Stomach (tissue), 9 donors: ENCODE measurements around the gene ADAM8. TPM values are rescaled to one million over a fixed set of nuclear protein-coding genes. Genes with fewer than 3 reads are reported as not detected.

Source experiments
- DNase-seq, 2 donors: peaks; one replicate each; pipeline versions ENCODE4 v3.0.0 to v3.0.0-alpha.2; 2013 to 2019
- H3K27ac ChIP-seq, 5 donors: fragments of 200-600 bp in 4 of 5; sonication (generic) in 4 of 5; one replicate each; pipeline ENCODE4 v1.5.1; 2013 to 2019; ENCODE audit warnings: mild to moderate bottlenecking in 1 of 5, moderate library complexity in 1 of 5
- H3K27me3 ChIP-seq, 3 donors: fragments of 200-600 bp; sonication (generic); one replicate each; pipeline ENCODE4 v1.5.1; 2017 to 2019; ENCODE audit warnings: mixed run types in 1 of 3
- H3K36me3 ChIP-seq, 4 donors: fragments of 200-600 bp; sonication (generic); 1 replicate in 3 of 4; 2 replicates in 1 of 4; pipeline ENCODE4 v1.5.1; 2016 to 2019
- H3K4me1 ChIP-seq, 4 donors: fragments of 200-600 bp; sonication (generic); one replicate each; pipeline ENCODE4 v1.5.1; 2016 to 2019
- H3K4me3 ChIP-seq, 4 donors: fragments of 200-600 bp; sonication (generic) in 3 of 4; one replicate each; pipeline ENCODE4 v1.5.1; 2016 to 2019; ENCODE audit warnings: mild to moderate bottlenecking in 1 of 4
- H3K9me3 ChIP-seq, 4 donors: fragments of 200-600 bp; sonication (generic); one replicate each; pipeline ENCODE4 v1.5.1; 2016 to 2019
- EP300 ChIP-seq: sonication (generic); formaldehyde crosslinking; IDR thresholded peaks from one replicate; pipeline ENCODE4 v1.6.1; 2017; ENCODE audit warnings: antibody characterized with exemption
- POLR2A ChIP-seq, 4 donors: fragments of 450-650 bp; IDR thresholded peaks; one replicate each; pipeline ENCODE4 v1.6.1; 2016; ENCODE audit warnings: antibody characterized with exemption in 4 of 4, control low read depth in 2 of 4, mild to moderate bottlenecking in 1 of 4, moderate library complexity in 1 of 4
- POLR2AphosphoS5 ChIP-seq, 3 donors: sonication (generic); formaldehyde crosslinking; IDR thresholded peaks; one replicate each; pipeline ENCODE4 v1.6.1; 2016; ENCODE audit warnings: antibody characterized with exemption in 3 of 3
- WGBS, 5 donors: extraction: QIAGEN DNeasy Blood & Tissue Kit in 3 of 5; methylation state at CpG; one replicate each; pipeline versions ENCODE4 v1.1.5 to v1.1.7; 2013 to 2018; 5-methylcytosine and 5-hydroxymethylcytosine counted together
- intact Hi-C: fragments of 100-400 bp; cut with DNase I; formaldehyde crosslinking; loops from one replicate; pipeline ENCODE4 v1.15.1; 2023; ENCODE audit warnings: low total_unique reads
- polyA plus RNA-seq, 3 donors: library from polyadenylated mRNA; stranded (reverse); fragments of 200-250 nt; gene quantifications; one replicate each; pipeline ENCODE4 v1.2.3, GENCODE V29; 2013
- total RNA-seq, 5 donors: library from RNA; depleted of rRNA; stranded (reverse); fragments of >200 nt; gene quantifications; one replicate each; pipeline versions ENCODE4 v1.1.0 to v1.2.3, GENCODE V29; 2014 to 2016
- TF ChIP-seq, protein P1 (sequence below), 7 experiments: fragments of 450-650 bp in 4 of 7; fragments of 200-600 bp in 3 of 7; sonication (generic) in 3 of 7; IDR thresholded peaks; one replicate each; pipeline ENCODE4 v1.5.1; 2016 to 2019; ENCODE audit warnings: antibody characterized with exemption in 7 of 7, control low read depth in 2 of 7, mild to moderate bottlenecking in 1 of 7
- donor health status: healthy with polysubstance abuse.
- donor health status: Bipolar disorder and iron deficiency.
- donor health status: healthy.

Gene ADAM8
- total and polyA plus RNA-seq, 8 donors = 1.8 to 50.8 (median 4.4) TPM; not detected in 1

DNA sequence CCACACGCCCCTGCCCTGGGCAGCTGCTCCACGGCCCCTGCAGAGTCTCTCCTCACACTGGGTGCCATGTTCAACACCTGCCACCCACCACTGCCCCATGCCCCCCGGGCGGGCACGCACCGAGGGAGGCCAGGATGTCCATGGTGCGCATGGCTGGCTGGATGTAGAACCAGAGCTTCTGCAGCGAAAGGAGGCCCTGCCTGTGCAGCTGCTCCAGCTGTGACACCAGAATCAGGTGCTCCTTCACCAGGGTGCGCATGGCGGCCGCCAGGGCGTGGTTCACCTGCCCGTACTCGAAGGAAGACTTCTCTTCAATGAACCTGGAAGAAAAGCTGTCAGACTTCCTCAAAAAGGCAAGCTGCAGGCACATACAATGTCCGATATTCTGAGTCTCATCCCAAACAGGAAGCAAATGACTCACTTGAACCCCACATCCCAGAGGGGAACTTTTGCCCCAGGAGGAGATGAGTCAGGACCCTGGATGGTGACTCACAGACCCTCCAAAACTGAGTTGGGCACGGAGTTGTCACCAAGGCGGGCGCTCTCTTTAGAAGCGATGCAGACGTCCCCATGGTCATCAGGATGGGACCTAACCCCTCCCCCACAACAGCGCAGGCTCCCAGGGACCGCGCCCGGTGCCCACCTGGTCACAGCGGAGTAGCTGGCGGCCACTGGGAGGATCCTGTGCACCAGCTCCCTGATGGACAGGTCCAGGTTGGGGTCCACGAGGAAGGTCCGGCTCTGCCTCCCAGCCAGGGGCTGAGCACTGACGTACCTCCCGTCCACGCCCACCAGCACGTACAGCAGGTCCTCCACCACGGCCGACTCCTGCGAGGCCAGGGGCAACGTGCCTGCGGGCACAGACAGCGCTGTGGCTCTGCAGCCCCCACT, 16.5 kb upstream of the ADAM8 start:
- TF ChIP-seq POLR2AphosphoS5 (IDR thresholded peaks at IDR 0.05) = no peak
- TF ChIP-seq EP300 = no peak
- TF ChIP-seq, protein P1, sequence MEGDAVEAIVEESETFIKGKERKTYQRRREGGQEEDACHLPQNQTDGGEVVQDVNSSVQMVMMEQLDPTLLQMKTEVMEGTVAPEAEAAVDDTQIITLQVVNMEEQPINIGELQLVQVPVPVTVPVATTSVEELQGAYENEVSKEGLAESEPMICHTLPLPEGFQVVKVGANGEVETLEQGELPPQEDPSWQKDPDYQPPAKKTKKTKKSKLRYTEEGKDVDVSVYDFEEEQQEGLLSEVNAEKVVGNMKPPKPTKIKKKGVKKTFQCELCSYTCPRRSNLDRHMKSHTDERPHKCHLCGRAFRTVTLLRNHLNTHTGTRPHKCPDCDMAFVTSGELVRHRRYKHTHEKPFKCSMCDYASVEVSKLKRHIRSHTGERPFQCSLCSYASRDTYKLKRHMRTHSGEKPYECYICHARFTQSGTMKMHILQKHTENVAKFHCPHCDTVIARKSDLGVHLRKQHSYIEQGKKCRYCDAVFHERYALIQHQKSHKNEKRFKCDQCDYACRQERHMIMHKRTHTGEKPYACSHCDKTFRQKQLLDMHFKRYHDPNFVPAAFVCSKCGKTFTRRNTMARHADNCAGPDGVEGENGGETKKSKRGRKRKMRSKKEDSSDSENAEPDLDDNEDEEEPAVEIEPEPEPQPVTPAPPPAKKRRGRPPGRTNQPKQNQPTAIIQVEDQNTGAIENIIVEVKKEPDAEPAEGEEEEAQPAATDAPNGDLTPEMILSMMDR (IDR thresholded peaks at IDR 0.05) = no peak
- no peak for TF ChIP-seq POLR2A (IDR thresholded peaks at IDR 0.05)
- Histone ChIP-seq H3K36me3 (peaks cover 84 to 90% (median 90%) of the 10 kb centered on the region in 4 donors), H3K4me1 (peaks cover 0 to 15% (median 0%) of the 10 kb centered on the region in 4 donors), H3K9me3 (no peaks in the 10 kb centered on the region), H3K27me3 (no peaks in the 10 kb centered on the region), H3K27ac (peak overlapping the region in 2 of 5 donors; percentile 15 to 35), H3K4me3 (no peak overlapping the region)
- WGBS, 5 donors = 87 to 93% (median 90%) methylated on average over 23 to 38 of the region's 38 CpGs
- intact Hi-C loops = no loop called here
- no peak for DNase-seq

DNA sequence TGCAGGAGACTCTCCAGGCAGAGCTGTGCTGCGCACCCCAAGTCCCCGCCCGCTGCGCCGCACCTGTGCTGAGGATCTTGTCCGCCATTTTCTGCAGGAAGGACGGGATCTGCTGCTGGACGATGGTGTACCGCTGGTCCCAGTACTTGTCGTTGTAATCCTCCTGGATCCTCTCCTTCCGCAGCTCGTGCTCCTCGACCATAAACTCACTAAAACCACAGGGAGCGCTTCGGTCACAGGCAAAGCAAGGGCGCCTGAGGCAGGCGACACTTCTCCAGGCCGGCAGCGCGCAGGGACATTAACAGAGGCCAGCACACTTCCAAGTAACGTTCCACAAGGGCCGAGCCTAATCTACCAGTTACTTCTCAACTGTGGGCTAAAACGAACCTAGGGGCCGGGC, 13.1 kb upstream of the ADAM8 start:
- TF ChIP-seq POLR2AphosphoS5 (IDR thresholded peaks at IDR 0.05) = no peak
- no peak for TF ChIP-seq POLR2A (IDR thresholded peaks at IDR 0.05)
- TF ChIP-seq EP300 = no peak
- no peaks in the 10 kb centered on the region for H3K9me3 ChIP-seq
- DNase-seq = no peak
- H3K36me3 ChIP-seq = peaks cover 81 to 90% (median 90%) of the 10 kb centered on the region in 4 donors
- whole genome bisulfite sequencing, 5 donors = 94 to 98% (median 96%) methylated on average over 22 to 24 of the region's 24 CpGs
- no peak overlapping the region for H3K4me3 ChIP-seq
- H3K27me3 ChIP-seq = no peaks in the 10 kb centered on the region
- no peak overlapping the region for H3K27ac ChIP-seq
- peaks cover 0 to 15% (median 0%) of the 10 kb centered on the region in 4 donors for H3K4me1 ChIP-seq
- intact Hi-C loops = no loop called here

DNA sequence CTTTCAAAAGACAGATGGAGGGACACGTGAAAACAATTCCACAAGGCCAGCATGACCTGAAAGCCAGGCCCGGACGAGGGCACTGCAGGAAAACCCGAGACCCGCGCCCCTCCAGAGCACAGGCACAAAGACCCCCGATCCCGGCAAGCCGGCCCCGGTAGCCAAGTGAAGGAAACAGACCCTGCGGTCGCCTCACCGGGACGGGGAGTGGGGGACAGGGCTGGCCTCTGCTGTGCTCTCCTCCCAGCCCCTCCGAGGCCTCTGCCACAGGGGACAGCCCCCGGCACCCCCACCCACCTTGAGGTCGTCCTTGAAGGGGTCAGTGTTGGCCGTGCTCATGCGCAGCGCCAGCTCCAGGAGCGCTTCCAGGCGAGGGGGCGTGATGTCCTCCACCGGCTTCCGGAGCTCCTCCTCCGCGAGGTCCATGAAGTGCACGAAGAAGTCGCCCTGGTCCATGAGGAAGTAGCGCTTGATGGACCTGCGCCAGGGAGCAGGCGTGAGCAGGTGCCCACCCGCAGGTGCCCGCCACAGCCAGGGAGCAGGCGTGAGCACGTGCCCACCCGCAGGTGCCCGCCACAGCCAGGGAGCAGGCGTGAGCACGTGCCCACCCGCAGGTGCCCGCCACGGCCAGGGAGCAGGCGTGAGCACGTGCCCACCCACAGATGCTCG, 11.3 kb upstream of the ADAM8 start:
- Histone ChIP-seq H3K27ac (no peak overlapping the region), H3K36me3 (peaks cover 81 to 90% (median 90%) of the 10 kb centered on the region in 4 donors), H3K27me3 (no peaks in the 10 kb centered on the region), H3K4me3 (no peak overlapping the region), H3K9me3 (no peaks in the 10 kb centered on the region), H3K4me1 (peaks cover 0 to 5% (median 0%) of the 10 kb centered on the region in 4 donors)
- DNase-seq = no peak
- TF ChIP-seq EP300 (no peak), POLR2A (IDR thresholded peaks at IDR 0.05) (no peak), POLR2AphosphoS5 (IDR thresholded peaks at IDR 0.05) (no peak)
- TF ChIP-seq, protein P1 (IDR thresholded peaks at IDR 0.05) = no peak
- intact Hi-C loops = no loop called here
- WGBS, 5 donors = 94 to 97% (median 96%) methylated on average over 24 to 46 of the region's 46 CpGs

DNA sequence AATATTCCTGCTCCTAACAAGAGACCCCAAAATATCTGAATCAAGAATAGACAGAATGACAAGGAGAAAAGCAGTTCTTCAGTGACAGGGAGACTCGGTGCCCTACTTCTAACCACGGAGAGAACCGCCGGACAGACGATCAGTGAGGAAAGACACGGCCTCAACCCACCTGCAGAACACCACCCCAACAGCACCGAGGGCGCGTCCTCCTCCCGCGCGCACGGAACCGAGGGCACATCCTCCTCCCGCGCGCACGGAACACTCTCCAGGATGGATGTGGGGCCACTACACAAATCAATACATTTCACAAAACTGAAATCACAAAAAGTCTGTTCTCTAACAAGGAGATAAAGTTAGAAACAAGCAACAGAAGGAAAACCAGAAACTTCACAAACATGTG, 9.7 kb upstream of the ADAM8 start:
- 87 to 90% (median 89%) methylated on average over 18 of the region's 18 CpGs for WGBS, 5 donors
- DNase-seq = no peak
- no peaks in the 10 kb centered on the region for H3K9me3 ChIP-seq
- intact Hi-C loops = no loop called here
- TF ChIP-seq, protein P1 (IDR thresholded peaks at IDR 0.05) = no peak
- TF ChIP-seq POLR2A (IDR thresholded peaks at IDR 0.05) (no peak), EP300 (no peak), POLR2AphosphoS5 (IDR thresholded peaks at IDR 0.05) (no peak)
- H3K27me3 ChIP-seq = no peaks in the 10 kb centered on the region
- no peak overlapping the region for H3K4me3 ChIP-seq
- H3K36me3 ChIP-seq = peaks cover 89 to 98% (median 98%) of the 10 kb centered on the region in 4 donors
- no peak overlapping the region for H3K27ac ChIP-seq
- no peaks in the 10 kb centered on the region for H3K4me1 ChIP-seq
